ENCODE measurements around the gene LONP1.

Gene LONP1

GRCh38 chr19:5678071-5678718 lies 41.8 kb downstream of the LONP1 start:
- DNase-seq (ENCODE audit: low read depth): no peak

- no peak for DNase-seq (ENCODE audit: low read depth)
Observed at GRCh38 chr19:5677580-5677979, 42.4 kb downstream of the LONP1 start.

GRCh38 chr19:5677136-5677535 lies 42.8 kb downstream of the LONP1 start:
- no peak for DNase-seq (ENCODE audit: low read depth)

- no peak for DNase-seq (ENCODE audit: low read depth)
Observed at GRCh38 chr19:5676772-5677105, 43.2 kb downstream of the LONP1 start.

- DNase-seq (ENCODE audit: low read depth): no peak
Observed at GRCh38 chr19:5676105-5676771, 43.7 kb downstream of the LONP1 start.

GRCh38 chr19:5674714-5675113 lies 45.2 kb downstream of the LONP1 start:
- DNase-seq (ENCODE audit: low read depth): no peak

- DNase-seq (ENCODE audit: low read depth): no peak
Observed at GRCh38 chr19:5673752-5674151, 46.2 kb downstream of the LONP1 start.

GRCh38 chr19:5672708-5673459 lies 47.1 kb downstream of the LONP1 start:
- no peak for DNase-seq (ENCODE audit: low read depth)

GRCh38 chr19:5671600-5671999 lies 48.3 kb downstream of the LONP1 start:
- DNase-seq (ENCODE audit: low read depth): no peak

GRCh38 chr19:5669212-5669611 lies 50.7 kb downstream of the LONP1 start:
- DNase-seq (ENCODE audit: low read depth): no peak

GRCh38 chr19:5667751-5668271 lies 52.1 kb downstream of the LONP1 start:
- DNase-seq (ENCODE audit: low read depth): no peak

GRCh38 chr19:5666921-5667610 lies 52.9 kb downstream of the LONP1 start:
- no peak for DNase-seq (ENCODE audit: low read depth)

GRCh38 chr19:5665781-5666513 lies 54.0 kb downstream of the LONP1 start:
- DNase-seq (ENCODE audit: low read depth): no peak

- DNase-seq (ENCODE audit: low read depth): no peak
Observed at GRCh38 chr19:5664515-5664914, 55.4 kb downstream of the LONP1 start.

- DNase-seq (ENCODE audit: low read depth): no peak
Observed at GRCh38 chr19:5663904-5664303, 56.0 kb downstream of the LONP1 start.

GRCh38 chr19:5661483-5661882 lies 58.5 kb downstream of the LONP1 start:
- DNase-seq (ENCODE audit: low read depth): no peak

- DNase-seq (ENCODE audit: low read depth): no peak
Observed at GRCh38 chr19:5655412-5655811, 64.5 kb downstream of the LONP1 start.

- no peak for DNase-seq (ENCODE audit: low read depth)
Observed at GRCh38 chr19:5654931-5655330, 65.0 kb downstream of the LONP1 start.

GRCh38 chr19:5652261-5652660 lies 67.7 kb downstream of the LONP1 start:
- no peak for DNase-seq (ENCODE audit: low read depth)

- DNase-seq (ENCODE audit: low read depth): no peak
Observed at GRCh38 chr19:5651361-5651760, 68.6 kb downstream of the LONP1 start.

- no peak for DNase-seq (ENCODE audit: low read depth)
Observed at GRCh38 chr19:5648464-5648863, 71.5 kb downstream of the LONP1 start.

- DNase-seq (ENCODE audit: low read depth): no peak
Observed at GRCh38 chr19:5646703-5647102, 73.2 kb downstream of the LONP1 start.

Data from HS-27A (cell line).